Stimulated activated effector memory CD8-positive, alpha-beta T cell treated with anti-CD3 and anti-CD28 coated beads, Interleukin-12 subunit alpha, Interleukin-12 subunit beta, amount 100 ng/mL, for 72 hours (primary cell): ENCODE results near the gene SMG1.
"Not testable (repeated sequence)": the region's sequence is repeated elsewhere in the genome, so short reads cannot be mapped to it uniquely, and the experiment has no call there.

Experiments
- ATAC-seq: fragments of 150-1000 bp; cut with Tn5 transposase; 2 replicates; pipeline ENCODE4 v1.10.0; 2021
- DNase-seq, 2 donors: peaks; one replicate each; pipeline ENCODE4 v3.0.0; 2021 to 2022; ENCODE audit warnings: low spot score in 2 of 2
- H3K27ac Mint-ChIP-seq: one replicate; pipeline ENCODE4 v1.8.0; 2022; ENCODE audit warnings: mild to moderate bottlenecking, mixed read lengths
- H3K36me3 Mint-ChIP-seq: one replicate; pipeline ENCODE4 v1.8.0; 2022; ENCODE audit warnings: mild to moderate bottlenecking, mixed read lengths
- H3K4me1 Mint-ChIP-seq: one replicate; pipeline ENCODE4 v1.8.0; 2022; ENCODE audit warnings: mixed read lengths
- H3K4me3 Mint-ChIP-seq: one replicate; pipeline ENCODE4 v1.8.0; 2022; ENCODE audit warnings: mild to moderate bottlenecking, mixed read lengths
- H3K9me3 Mint-ChIP-seq: one replicate; pipeline ENCODE4 v1.8.0; 2022; ENCODE audit warnings: mixed read lengths

Gene SMG1

GRCh38 chr16:18902778-18903177 is 23.4 kb downstream of the SMG1 start:
- not testable (repeated sequence) for H3K4me3 Mint-ChIP-seq, ATAC-seq, DNase-seq, H3K9me3 Mint-ChIP-seq
- peaks cover 39% of the 10 kb centered on the region for H3K4me1 Mint-ChIP-seq
- H3K27ac Mint-ChIP-seq: peak overlapping the region; percentile 60
- peaks cover 35% of the 10 kb centered on the region for H3K36me3 Mint-ChIP-seq

DNA sequence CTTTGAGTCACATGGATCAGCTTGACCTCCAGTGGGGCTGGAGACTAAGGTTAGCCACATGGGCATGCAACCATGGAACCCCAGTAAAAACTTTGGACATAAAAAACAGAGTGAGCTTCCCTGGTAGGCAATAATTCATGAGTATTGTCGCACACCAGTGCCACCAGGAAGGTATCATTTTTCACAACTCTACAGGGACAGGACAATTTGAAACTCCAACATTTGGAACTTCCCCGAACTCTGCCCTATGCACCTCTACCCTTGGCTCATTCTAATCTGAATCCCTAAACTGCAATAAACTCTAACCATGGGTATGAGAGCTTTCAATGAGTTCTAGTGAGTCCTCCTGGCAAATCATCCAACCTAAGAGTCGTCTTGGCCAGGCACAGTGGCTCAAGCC is 24.2 kb downstream of the SMG1 start:
- Mint-ChIP-seq H3K4me1 (peaks cover 39% of the 10 kb centered on the region), H3K36me3 (peaks cover 34% of the 10 kb centered on the region), H3K27ac (peak overlapping the region; percentile 60)
- not testable (repeated sequence) for H3K9me3 Mint-ChIP-seq, ATAC-seq, DNase-seq, H3K4me3 Mint-ChIP-seq

DNA sequence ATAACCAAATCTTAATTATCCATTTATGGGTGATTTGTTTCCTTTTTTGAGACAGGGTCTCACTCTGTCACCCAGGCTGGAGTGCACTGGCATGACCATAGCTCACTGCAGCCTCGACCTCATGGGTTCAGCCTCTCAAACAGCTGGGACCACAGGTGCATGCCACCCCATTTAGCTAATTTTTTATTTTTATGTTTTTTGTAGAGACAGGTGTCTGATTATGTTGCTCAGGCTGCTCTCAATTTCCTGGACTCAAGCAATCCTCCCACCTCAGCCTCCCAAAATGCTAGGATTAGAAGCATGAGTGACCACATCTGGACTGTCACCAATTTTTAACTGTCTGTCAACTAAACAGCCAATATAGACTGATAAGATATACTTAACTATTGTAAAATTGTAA is 25.0 kb downstream of the SMG1 start:
- H3K36me3 Mint-ChIP-seq: peaks cover 42% of the 10 kb centered on the region
- not testable (repeated sequence) for H3K27ac Mint-ChIP-seq, ATAC-seq, DNase-seq, H3K9me3 Mint-ChIP-seq, H3K4me3 Mint-ChIP-seq
- H3K4me1 Mint-ChIP-seq: peaks cover 32% of the 10 kb centered on the region

- H3K36me3 Mint-ChIP-seq: peaks cover 98% of the 10 kb centered on the region
- DNase-seq, H3K9me3 Mint-ChIP-seq, ATAC-seq, H3K4me3 Mint-ChIP-seq, H3K4me1 Mint-ChIP-seq: not testable (repeated sequence)
- peak overlapping the region; percentile 54 for H3K27ac Mint-ChIP-seq
Measured at GRCh38 chr16:18884456-18884855, 41.8 kb downstream of the SMG1 start.

DNA sequence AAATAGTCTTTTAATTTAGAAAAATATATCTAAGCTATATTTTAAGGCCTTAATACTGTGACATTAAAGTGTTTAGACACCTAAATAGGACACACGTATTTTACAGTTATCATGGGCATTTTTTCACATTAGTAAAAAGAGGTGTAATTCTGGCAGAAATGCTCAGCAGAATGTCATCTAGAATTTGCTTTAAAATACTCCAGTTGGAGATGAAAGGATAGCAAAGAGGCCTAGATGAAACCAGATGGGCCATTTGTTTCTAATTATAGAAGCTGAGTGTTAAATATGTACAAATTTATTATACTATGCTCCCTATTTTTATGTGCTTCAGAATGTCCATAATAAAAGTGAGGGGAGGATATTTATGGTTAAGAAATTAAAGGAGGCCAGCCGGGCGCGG is 48.5 kb downstream of the SMG1 start:
- H3K36me3 Mint-ChIP-seq: peaks cover 100% of the 10 kb centered on the region
- H3K4me3 Mint-ChIP-seq: not testable (repeated sequence)

GRCh38 chr16:18877259-18877658 is 48.9 kb downstream of the SMG1 start:
- not testable (repeated sequence) for ATAC-seq, DNase-seq, H3K4me3 Mint-ChIP-seq, H3K27ac Mint-ChIP-seq, H3K9me3 Mint-ChIP-seq, H3K4me1 Mint-ChIP-seq
- peaks cover 100% of the 10 kb centered on the region for H3K36me3 Mint-ChIP-seq

More for the DNA sequence above, 48.5 kb downstream of the SMG1 start:
- H3K4me1 Mint-ChIP-seq, H3K9me3 Mint-ChIP-seq, ATAC-seq, H3K27ac Mint-ChIP-seq, DNase-seq: not testable (repeated sequence)

- not testable (repeated sequence) for ATAC-seq, H3K27ac Mint-ChIP-seq, H3K4me1 Mint-ChIP-seq, DNase-seq, H3K9me3 Mint-ChIP-seq, H3K4me3 Mint-ChIP-seq
- peaks cover 100% of the 10 kb centered on the region for H3K36me3 Mint-ChIP-seq
Measured at GRCh38 chr16:18876301-18876700, 49.9 kb downstream of the SMG1 start.

DNA sequence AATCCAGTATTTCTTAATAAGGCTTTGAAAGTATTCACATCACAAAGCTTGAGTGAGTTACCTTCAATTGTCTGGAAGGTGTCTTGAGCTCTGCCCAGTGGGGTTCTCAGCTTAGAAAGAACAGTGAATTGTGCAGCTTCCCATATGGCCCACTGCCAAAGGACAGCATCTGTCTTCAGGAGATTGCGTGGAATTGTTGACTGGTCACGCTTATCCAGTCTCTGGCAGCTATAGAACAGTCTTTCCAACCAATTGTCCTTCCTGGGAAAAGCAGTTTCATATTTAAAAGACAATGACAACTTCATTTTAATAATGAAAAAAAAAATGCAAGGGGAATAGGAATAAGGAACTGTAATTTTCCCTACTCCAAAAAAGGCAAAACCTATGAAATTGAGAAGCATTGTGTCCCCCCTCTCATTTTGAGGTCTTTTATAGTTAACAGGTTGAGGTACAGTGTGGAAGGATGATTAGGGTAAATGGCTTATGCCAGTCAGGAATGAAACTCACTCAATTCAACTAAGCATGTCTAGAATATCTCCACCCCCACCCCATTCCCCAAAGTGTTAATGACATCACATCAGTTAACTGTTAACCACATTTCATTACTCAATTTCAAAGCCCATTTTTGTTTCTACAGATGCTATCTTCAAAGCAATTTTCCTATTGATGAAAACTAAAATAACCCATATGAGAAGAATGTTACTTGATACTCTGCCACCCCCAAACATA is 57.0 kb downstream of the SMG1 start:
- not testable (repeated sequence) for H3K9me3 Mint-ChIP-seq, ATAC-seq, DNase-seq, H3K4me3 Mint-ChIP-seq
- Mint-ChIP-seq H3K36me3 (peaks cover 98% of the 10 kb centered on the region), H3K27ac (peak overlapping the region; percentile 12), H3K4me1 (peaks cover 11% of the 10 kb centered on the region)

GRCh38 chr16:18866277-18866823 is 59.9 kb downstream of the SMG1 start:
- not testable (repeated sequence) for DNase-seq, H3K9me3 Mint-ChIP-seq, ATAC-seq, H3K4me3 Mint-ChIP-seq
- peak overlapping the region; percentile 5 for H3K27ac Mint-ChIP-seq
- peaks cover 23% of the 10 kb centered on the region for H3K4me1 Mint-ChIP-seq
- H3K36me3 Mint-ChIP-seq: peaks cover 98% of the 10 kb centered on the region

GRCh38 chr16:18862891-18863290 is 63.3 kb downstream of the SMG1 start:
- not testable (repeated sequence) for H3K4me3 Mint-ChIP-seq, ATAC-seq, DNase-seq, H3K9me3 Mint-ChIP-seq
- peaks cover 99% of the 10 kb centered on the region for H3K36me3 Mint-ChIP-seq
- peak overlapping the region; percentile 65 for H3K27ac Mint-ChIP-seq
- peaks cover 22% of the 10 kb centered on the region for H3K4me1 Mint-ChIP-seq

GRCh38 chr16:18855196-18855595 is 71.0 kb downstream of the SMG1 start:
- DNase-seq: no peak
- no peak for ATAC-seq
- Mint-ChIP-seq H3K4me3 (no peak overlapping the region), H3K9me3 (no peaks in the 10 kb centered on the region), H3K4me1 (peaks cover 16% of the 10 kb centered on the region), H3K36me3 (peaks cover 99% of the 10 kb centered on the region), H3K27ac (peak overlapping the region; percentile 35)

- ATAC-seq (peak; percentile 21), DNase-seq (no peak)
- H3K9me3 Mint-ChIP-seq: no peaks in the 10 kb centered on the region
- H3K4me1 Mint-ChIP-seq: peaks cover 16% of the 10 kb centered on the region
- H3K36me3 Mint-ChIP-seq: peaks cover 100% of the 10 kb centered on the region
- no peak overlapping the region for H3K4me3 Mint-ChIP-seq
- no peak overlapping the region for H3K27ac Mint-ChIP-seq
Measured at GRCh38 chr16:18853694-18854093, 72.5 kb downstream of the SMG1 start.

DNA sequence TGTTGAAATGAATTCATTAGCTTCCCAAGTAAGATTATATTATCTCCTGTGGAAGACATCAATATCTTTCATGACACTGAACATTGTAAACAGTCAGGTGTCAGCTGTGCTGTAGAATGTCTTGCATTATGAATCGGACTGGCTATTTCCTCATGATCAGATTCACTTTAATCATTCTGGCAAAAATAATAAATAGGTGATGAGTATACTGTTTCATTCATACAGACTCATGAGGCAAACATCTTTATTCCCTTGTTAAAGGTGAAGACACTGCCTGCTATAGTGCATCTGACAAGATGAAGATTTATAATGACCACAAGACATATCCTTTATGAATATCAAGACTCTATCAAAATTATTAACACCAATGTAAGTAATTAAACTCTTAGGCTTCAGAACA is 73.6 kb downstream of the SMG1 start:
- Mint-ChIP-seq H3K36me3 (peaks cover 100% of the 10 kb centered on the region), H3K27ac (peak overlapping the region; percentile 26), H3K4me3 (no peak overlapping the region), H3K9me3 (no peaks in the 10 kb centered on the region), H3K4me1 (peaks cover 16% of the 10 kb centered on the region)
- DNase-seq (no peak), ATAC-seq (no peak)

DNA sequence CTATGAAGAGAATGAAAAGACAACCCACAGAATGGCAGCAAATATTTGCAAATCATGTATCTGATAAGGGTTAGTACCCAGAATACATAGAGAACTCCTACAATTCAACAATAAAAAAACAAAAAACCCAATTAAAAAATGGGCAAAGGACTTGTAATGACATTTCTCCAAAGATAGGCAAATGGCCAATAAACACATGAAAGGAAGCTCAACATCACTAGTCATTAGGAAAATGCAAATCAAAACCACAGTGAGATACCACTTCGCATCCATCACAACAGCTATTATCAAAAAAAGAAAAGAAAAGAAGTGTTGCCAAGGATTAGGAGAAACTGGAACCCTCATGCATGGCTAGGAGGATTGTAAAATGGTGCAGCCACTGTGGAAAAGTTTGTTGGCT is 79.8 kb downstream of the SMG1 start:
- no peak for DNase-seq
- Mint-ChIP-seq H3K36me3 (peaks cover 100% of the 10 kb centered on the region), H3K4me1 (no peaks in the 10 kb centered on the region), H3K9me3 (no peaks in the 10 kb centered on the region), H3K4me3 (no peak overlapping the region), H3K27ac (peak overlapping the region; percentile 45)
- ATAC-seq: no peak

- Mint-ChIP-seq H3K27ac (no peak overlapping the region), H3K4me1 (peaks cover 5% of the 10 kb centered on the region), H3K9me3 (no peaks in the 10 kb centered on the region), H3K4me3 (no peak overlapping the region), H3K36me3 (peaks cover 100% of the 10 kb centered on the region)
- ATAC-seq: no peak
- no peak for DNase-seq
Measured at GRCh38 chr16:18842565-18842964, 83.6 kb downstream of the SMG1 start.
